ENCODE results near the gene WDR7.

Gene WDR7

GRCh38 chr18:56936457-56936856 lies 285.3 kb downstream of the WDR7 start:
- no peak for DNase-seq (ENCODE audit: low read depth in 2 of 2)

GRCh38 chr18:56937874-56938430 lies 286.8 kb downstream of the WDR7 start:
- DNase-seq (ENCODE audit: low read depth in 2 of 2), result no peak

- DNase-seq (ENCODE audit: low read depth in 2 of 2), result no peak
Observed at GRCh38 chr18:56945171-56946083, 294.3 kb downstream of the WDR7 start.

- no peak for DNase-seq (ENCODE audit: low read depth in 2 of 2)
Observed at GRCh38 chr18:56947236-56947635, 296.1 kb downstream of the WDR7 start.

- DNase-seq (ENCODE audit: low read depth in 2 of 2), result no peak
Observed at GRCh38 chr18:56952026-56952425, 300.9 kb downstream of the WDR7 start.

- DNase-seq (ENCODE audit: low read depth in 2 of 2), result no peak
Observed at GRCh38 chr18:56953428-56954198, 302.5 kb downstream of the WDR7 start.

- DNase-seq (ENCODE audit: low read depth in 2 of 2), result no peak
Observed at GRCh38 chr18:56955490-56955889, 304.3 kb downstream of the WDR7 start.

GRCh38 chr18:56959120-56959519 lies 308.0 kb downstream of the WDR7 start:
- DNase-seq (ENCODE audit: low read depth in 2 of 2), result no peak

- DNase-seq (ENCODE audit: low read depth in 2 of 2), result no peak
Observed at GRCh38 chr18:56962322-56962721, 311.2 kb downstream of the WDR7 start.

- DNase-seq (ENCODE audit: low read depth in 2 of 2), result no peak
Observed at GRCh38 chr18:56967035-56967434, 315.9 kb downstream of the WDR7 start.

- no peak for DNase-seq (ENCODE audit: low read depth in 2 of 2)
Observed at GRCh38 chr18:56973487-56973886, 322.3 kb downstream of the WDR7 start.

- DNase-seq (ENCODE audit: low read depth in 2 of 2), result no peak
Observed at GRCh38 chr18:56974141-56974540, 323.0 kb downstream of the WDR7 start.

GRCh38 chr18:56975276-56975675 lies 324.1 kb downstream of the WDR7 start:
- DNase-seq (ENCODE audit: low read depth in 2 of 2), result no peak

- no peak for DNase-seq (ENCODE audit: low read depth in 2 of 2)
Observed at GRCh38 chr18:56977309-56977708, 326.1 kb downstream of the WDR7 start.

- no peak for DNase-seq (ENCODE audit: low read depth in 2 of 2)
Observed at GRCh38 chr18:56977771-56978170, 326.6 kb downstream of the WDR7 start.

- DNase-seq (ENCODE audit: low read depth in 2 of 2), result no peak
Observed at GRCh38 chr18:56980151-56980550, 329.0 kb downstream of the WDR7 start.

GRCh38 chr18:56982766-56983165 lies 331.6 kb downstream of the WDR7 start:
- no peak for DNase-seq (ENCODE audit: low read depth in 2 of 2)

GRCh38 chr18:56983275-56983992 lies 332.3 kb downstream of the WDR7 start:
- no peak for DNase-seq (ENCODE audit: low read depth in 2 of 2)

- no peak for DNase-seq (ENCODE audit: low read depth in 2 of 2)
Observed at GRCh38 chr18:56984731-56985130, 333.6 kb downstream of the WDR7 start.

GRCh38 chr18:56986829-56987228 lies 335.7 kb downstream of the WDR7 start:
- no peak for DNase-seq (ENCODE audit: low read depth in 2 of 2)

- DNase-seq (ENCODE audit: low read depth in 2 of 2), result no peak
Observed at GRCh38 chr18:56987236-56987635, 336.1 kb downstream of the WDR7 start.

GRCh38 chr18:56988022-56988421 lies 336.9 kb downstream of the WDR7 start:
- no peak for DNase-seq (ENCODE audit: low read depth in 2 of 2)
